Hypothalamus (tissue), 51 donors: ENCODE data around the gene TOP2A.

ENCODE experiments used
- DNase-seq, 51 donors: peaks; one replicate each; lab custom pipeline; 2025; lab: John Stamatoyannopoulos, UW

Gene TOP2A

DNA sequence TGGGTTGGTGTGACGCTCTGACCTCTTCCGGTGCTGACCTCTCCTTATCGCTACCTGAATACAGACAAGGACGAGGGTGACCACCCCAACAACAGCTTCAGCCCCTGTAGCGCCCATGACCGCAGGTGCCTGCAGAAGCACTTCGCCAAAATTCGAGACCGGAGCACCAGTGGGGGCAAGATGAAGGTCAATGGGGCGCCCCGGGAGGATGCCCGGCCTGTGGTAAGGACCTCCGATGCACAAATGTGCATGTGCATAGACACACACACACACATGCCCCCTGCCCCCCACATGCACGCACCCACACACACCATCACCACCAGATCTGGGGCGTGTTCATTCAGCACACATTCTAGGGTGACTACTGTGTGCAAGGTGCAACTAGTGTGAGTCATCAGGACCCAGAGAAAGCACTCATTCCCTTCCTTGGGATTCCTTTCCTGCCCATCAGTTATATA is 35.3 kb upstream of the TOP2A start:
- DNase-seq = no peak

DNA sequence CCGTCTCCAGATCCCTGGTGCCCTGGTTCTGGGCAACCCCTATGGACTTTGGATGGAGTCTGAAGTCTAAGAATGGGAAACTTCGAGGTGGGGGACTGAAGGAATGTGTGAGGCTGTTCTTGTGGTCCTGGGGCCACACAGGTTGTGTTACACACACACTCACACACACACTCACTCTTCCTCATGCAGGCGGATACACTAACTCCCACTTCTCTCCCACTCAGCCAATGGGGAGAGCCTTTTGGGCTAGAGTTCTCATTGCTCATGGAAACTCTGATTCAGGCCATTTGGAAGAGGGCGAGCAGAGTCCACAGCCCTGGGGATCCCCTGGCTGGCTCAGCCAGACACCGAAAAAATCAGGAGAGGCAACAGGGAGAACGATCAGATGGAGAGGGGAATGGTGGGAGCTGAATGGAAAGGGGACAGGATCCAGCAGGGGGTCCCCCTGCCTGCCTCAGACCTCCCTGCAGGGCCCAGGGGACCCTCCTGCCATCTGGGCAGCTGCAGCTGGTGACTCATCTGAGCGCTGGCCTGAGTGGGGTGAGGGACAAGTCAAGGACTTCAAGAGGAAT is 34.6 kb upstream of the TOP2A start:
- no peak for DNase-seq

- DNase-seq = peak in 10 of 51 donors; percentile 7 to 21 (median 12)
Observed at GRCh38 chr17:40451420-40451819, 33.7 kb upstream of the TOP2A start.

DNA sequence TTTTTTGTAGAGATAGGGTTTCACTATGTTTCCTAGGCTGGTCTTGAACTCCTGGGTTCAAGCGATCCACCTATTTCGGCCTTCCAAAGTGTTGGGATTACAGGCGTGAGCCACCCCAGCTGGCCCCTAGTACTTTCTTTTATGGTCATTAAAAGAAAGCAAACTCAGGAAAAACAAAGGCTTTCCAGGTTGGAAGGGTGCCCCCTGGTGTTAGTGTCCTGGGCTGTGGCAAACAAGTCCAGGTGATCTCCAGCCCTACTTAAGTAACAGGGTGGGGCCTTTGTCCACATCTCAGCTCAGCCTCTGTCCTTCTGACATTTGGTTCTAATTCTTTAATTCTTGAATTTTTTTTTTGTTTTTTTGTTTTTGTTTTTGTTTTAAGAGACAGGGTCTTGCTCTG is 32.5 kb upstream of the TOP2A start:
- DNase-seq = no peak

GRCh38 chr17:40448639-40449261 is 31.1 kb upstream of the TOP2A start:
- no peak for DNase-seq

DNA sequence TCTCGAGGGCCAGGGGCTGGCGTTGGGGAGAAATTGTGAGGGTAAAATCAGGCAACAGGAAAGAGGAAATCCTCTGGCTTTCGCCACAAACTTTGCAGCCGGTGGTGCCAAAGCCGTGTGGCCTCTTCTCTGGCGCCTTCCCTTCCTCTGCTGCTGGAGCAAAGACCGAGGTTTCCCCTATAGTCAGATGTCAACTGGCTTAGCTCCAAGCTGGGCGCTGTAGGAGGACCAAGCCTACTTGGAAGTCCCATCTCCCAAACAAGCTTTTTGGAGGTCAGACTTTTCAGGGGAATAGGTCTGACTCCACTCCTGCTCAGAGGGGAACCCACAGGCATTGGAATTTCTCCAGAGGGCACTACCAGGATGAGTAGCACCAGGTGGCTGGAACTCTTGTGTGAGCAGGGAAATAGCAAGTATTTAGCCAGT is 30.5 kb upstream of the TOP2A start:
- no peak for DNase-seq

- DNase-seq = no peak
Observed at GRCh38 chr17:40447806-40448205, 30.1 kb upstream of the TOP2A start.

GRCh38 chr17:40447148-40447644 is 29.5 kb upstream of the TOP2A start:
- DNase-seq = no peak

DNA sequence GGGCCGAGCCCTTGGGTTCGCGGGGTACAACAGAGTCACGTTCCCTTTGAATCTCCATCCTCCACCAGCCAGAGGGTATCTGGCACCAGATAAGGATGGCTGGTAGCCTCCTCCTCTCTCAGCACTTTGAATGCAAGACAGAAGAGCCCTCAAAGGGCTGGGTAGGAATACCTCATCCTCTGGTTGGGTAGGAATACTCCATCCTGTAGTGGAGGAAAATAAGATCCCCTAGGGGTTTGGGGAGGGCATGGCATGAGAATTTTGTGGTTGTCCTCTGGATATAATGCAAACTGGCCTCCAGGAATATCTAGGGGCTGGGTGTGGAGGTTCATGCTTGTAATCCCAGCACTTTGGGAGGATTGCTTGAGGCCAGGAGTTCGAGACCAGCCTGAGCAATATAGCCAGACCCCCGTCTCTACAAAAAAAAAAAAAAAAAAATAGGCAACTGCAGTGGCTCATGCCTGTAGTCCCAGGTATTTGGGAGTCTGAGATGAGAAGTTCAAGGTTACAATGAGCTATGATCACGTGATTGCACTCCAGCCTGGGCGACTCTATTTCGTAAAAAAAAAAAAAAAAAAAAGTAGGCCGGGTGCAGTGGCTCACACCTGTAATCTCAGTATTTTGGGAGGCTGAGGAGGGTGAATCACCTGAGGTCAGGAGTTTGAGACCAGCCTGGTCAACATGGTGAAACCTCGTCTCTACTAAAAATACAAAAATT is 28.2 kb upstream of the TOP2A start:
- DNase-seq = no peak

DNA sequence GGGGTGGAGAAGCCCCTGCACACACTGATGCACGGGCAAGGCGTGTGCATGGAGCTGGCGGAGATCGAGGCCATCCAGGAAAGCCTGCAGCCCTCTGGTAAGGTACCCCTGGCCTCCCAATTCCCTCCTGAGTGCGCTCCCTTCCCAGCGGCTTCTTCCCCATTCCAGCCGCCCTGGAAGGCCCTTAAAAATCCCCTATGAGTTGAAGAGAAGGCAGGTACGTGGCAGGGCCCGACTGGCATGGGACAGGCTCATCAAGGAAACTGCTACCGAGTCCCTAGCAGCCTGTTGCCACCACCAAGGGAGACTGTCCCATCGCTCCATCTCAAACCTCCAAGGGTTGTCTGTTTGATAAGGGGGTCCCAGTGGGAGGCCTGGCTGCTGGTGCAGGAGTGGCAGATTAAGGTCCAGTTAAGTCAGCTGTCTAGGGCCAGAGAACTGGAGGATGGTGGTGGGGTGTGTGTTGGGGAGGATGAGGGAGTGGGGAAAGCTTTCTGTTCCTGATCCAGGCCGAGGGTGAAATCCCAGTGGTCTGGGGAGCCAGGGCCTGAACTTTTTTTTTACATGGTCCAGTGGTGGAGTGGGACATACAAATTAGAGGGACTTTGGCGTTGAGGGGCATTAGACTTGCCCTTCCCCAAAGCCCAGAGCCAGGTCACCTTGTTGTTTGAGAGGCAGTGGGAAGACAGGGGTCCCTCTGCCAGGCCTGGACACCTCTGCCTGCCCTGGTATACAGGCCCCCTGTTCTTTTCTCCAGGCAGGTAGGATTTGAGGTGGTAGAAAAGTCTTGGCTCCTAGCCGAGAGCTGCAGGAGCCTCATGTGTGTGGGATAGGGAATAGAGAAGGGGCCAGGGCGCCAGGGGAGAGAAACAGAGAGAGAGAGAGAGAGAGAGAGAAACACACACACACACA is 26.5 kb upstream of the TOP2A start:
- no peak for DNase-seq

- DNase-seq = peak in 43 of 51 donors; percentile 4 to 71 (median 39)
Observed at GRCh38 chr17:40443196-40443987, 25.7 kb upstream of the TOP2A start, which contains the start of gene IGFBP4. IGFBP4 (plus strand) TSS chr17:40443450; CDS start chr17:40443736, 286 bp downstream.

DNA sequence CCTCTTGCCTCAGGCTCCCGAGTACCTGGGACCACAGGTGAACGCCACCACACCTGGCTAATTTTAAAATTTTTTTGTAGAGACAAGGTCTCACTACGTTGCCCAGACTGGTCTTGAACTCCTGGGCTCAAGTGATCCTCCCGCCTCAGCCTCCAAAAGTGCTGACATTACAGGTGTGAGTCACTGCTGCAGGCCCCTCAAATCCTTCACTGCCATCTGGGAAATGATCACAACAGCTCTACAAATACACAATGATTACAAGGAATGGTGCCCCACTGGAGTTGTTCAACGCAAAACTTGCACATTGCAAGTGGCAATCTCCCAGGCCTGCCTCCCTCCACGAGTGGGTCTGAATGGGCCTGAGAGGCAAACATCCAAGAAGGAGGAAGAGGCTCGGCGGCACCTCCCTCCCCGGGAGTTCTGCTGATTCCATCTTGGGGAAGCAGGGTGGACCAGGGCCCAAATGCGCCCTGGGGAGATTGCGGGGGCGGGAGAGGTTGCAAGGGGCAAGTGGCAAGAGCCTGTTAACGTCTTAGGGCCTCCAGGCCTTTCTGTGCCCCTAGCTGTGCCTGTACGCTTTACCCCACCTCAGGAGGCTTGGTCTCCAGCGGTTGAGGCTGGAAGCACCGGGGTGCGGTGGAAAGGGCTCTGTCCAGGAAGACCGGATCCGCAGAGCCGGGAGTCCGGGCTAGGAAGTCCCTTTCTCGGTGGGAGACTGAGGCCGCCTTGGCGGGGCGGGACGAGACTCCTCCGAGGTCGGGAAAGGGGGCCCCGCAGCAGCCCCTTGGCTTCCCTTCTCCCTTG is 24.9 kb upstream of the TOP2A start:
- DNase-seq = peak in 3 of 51 donors; percentile 5 to 44 (median 6)

- DNase-seq = no peak
Observed at GRCh38 chr17:40440166-40440565, 22.5 kb upstream of the TOP2A start.

- no peak for DNase-seq
Observed at GRCh38 chr17:40437095-40437732, 19.5 kb upstream of the TOP2A start.

DNA sequence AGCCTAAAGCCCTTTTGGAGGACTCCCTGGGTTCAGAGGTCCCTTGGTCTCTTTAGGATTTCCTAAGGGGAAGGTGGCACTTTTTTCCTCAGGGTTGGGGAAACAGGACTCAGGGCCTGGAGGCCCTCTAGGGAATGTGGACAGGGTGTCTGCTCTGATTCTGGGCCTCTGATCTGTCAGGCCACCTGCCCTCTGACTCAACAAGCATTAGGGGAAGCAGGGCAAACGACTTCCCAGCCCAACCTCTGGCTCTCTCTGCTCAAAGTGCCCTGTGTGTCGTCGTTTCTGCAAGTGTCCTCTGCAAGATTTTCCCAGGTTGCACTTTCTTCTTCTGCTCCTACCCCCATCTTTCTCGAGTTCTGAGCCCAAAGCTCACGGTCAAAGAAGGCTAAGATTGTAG is 18.9 kb upstream of the TOP2A start:
- DNase-seq = no peak

DNA sequence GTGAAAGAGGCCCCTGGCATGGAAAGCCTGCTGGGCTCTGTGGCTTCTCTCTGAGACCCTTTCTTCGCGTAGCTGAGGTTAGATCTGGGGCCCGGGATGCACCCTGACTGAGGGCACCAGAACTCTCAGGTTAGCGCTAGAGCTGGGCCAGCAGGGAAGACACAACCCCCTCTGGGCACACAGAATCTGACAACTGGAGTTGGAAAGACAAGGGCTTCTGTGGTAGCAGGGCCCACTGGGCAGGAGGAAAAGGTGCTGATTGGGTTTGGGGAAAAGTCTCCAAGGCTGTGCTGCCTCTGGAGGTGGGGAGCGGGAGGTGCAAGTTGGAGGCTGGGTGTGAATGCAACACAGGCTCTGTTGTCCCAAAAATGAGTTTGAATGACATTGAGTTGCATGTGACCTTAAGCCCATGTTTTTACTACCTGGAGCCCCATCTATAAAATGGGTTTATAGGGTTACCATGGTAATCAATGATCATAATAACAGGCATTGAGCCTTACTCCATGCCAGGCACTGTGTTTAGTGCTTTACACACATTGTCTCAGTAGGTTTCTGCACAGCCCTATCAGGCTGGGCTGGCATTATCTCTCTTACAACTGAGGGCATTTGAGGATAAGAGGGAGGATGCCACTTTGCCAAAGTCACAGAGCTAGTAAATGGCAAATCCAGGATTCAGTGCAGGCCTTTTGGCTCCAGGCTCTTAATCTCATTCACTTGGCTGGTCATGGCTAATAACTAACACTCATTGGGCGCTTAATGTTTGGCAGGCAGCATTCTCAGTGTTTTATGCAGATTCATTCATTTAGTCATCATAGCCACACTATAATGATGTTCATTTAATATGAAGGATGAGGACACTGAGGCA is 16.1 kb upstream of the TOP2A start:
- DNase-seq = peak in 1 of 51 donors; percentile 6

DNA sequence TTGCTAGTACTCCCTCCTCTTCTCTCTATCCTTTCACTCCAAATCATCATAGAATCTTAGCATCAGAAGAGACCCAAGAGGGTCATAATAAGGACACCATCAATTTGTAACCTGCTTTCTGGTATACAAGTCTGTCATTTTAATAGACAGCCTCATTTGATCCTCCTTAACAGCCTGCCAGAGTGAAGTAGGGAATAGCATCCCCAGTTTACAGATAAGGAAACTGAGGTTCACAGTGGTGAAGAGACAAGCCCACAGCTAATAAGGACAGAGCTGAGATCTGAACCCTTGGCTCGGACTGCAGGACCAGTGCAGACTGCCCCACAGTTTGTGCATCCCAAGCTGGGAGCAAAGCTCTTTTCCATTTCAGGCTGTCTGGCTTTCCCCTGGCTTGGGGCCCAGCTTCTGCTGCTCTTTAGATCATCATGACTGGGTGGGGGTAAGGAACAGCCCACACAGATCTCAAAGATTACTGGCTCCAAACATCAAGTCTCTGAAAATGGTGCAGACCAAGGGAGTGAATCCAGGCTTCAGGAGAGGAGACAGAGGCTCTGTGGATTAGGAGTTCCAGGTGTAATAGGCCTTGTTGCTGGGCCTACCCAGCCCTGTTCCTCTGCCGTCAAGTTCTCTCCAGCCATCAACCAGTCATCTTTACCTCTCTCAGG is 15.3 kb upstream of the TOP2A start:
- peak in 1 of 51 donors; percentile 42 for DNase-seq
